Measurements from ENCODE around the gene MB.
A peak's percentile ranks its signal among the peaks of the same experiment; 100 is the strongest.

MB gene

DNA sequence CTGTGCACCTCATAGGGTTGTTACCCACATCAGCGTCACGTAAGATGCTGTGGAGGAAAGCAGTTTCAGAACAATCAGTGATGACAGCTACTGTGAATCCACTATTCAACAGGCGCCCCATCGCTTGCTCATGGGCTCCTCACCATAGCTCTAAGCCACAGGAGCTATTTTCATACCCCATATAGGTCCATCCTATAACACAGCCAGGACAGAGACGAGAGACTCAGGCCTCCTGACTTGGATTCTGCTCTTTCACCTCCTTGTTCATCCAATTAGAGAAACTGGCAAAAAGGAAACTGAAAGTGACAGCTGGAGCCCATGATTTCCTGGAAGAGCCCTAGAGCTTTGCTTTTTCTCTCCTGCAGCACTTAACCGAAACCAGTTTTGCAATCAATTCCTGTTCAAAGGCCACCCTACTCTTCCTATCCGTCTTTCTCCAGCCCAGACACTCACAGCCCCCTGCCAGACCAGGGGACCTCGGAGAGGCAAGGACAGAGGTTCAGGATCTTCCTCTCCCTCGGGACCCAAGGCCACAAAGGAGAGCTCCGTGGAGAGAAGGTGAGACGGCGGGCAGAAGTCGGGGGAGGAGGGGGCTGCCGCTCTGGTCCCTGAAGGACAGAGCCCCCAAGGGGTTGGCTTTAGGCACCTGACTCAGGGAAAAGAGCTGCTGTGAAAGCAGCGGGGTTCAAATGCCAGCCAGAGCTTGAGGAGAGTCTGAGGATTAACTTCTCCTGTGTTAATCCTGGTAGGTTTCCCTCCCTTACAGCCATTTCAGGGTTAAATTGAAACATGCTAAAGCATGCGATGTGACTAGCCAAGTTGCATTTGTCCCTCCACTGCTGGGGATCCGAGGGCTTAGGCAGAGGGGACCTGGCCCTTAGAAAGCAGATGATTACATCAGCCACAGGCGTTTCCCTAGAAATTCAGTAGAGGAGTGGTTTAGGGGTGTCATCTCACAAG, 31.2 kb upstream of the MB start, which contains the start of gene APOL6:
Gene APOL6 (plus strand): TSS at position 381 of the 960 bp plus-strand sequence. CDS start 7,980 bp downstream, outside the sequence.
- TF ChIP-seq, protein P1, sequence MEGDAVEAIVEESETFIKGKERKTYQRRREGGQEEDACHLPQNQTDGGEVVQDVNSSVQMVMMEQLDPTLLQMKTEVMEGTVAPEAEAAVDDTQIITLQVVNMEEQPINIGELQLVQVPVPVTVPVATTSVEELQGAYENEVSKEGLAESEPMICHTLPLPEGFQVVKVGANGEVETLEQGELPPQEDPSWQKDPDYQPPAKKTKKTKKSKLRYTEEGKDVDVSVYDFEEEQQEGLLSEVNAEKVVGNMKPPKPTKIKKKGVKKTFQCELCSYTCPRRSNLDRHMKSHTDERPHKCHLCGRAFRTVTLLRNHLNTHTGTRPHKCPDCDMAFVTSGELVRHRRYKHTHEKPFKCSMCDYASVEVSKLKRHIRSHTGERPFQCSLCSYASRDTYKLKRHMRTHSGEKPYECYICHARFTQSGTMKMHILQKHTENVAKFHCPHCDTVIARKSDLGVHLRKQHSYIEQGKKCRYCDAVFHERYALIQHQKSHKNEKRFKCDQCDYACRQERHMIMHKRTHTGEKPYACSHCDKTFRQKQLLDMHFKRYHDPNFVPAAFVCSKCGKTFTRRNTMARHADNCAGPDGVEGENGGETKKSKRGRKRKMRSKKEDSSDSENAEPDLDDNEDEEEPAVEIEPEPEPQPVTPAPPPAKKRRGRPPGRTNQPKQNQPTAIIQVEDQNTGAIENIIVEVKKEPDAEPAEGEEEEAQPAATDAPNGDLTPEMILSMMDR (conservative IDR thresholded peaks at IDR 0.05; ENCODE audit: low read depth, low read length): no peak
- DNase-seq (ENCODE audit: low read depth): peak; percentile 90
- peak within 1 kb of the TSS; percentile 80 for H3K4me3 ChIP-seq (ENCODE audit: low read depth, low read length)

DNA sequence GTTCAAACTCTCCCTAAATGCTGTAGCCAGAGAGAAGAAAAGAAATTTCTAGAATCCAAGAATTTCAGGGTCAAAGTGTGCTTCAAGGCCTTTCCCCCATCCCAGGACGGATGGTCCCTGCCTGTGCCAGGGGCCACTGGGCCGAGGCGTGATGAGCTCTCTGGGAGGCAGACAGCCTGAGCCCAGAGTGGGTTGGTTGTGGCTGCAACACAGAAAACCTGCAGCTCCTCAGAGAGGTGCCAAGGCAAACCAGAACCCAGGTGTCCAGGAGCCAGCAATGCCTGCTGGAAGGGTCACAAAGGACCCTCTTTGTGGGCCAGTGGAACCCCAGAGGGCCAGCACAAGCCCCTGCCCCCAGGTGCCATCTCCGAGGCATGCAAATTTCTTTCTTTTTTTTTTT, 28.5 kb upstream of the MB start:
- no peak overlapping the region for H3K4me3 ChIP-seq (ENCODE audit: low read depth, low read length)
- no peak for DNase-seq (ENCODE audit: low read depth)
- TF ChIP-seq, protein P1 (conservative IDR thresholded peaks at IDR 0.05; ENCODE audit: low read depth, low read length): no peak

DNA sequence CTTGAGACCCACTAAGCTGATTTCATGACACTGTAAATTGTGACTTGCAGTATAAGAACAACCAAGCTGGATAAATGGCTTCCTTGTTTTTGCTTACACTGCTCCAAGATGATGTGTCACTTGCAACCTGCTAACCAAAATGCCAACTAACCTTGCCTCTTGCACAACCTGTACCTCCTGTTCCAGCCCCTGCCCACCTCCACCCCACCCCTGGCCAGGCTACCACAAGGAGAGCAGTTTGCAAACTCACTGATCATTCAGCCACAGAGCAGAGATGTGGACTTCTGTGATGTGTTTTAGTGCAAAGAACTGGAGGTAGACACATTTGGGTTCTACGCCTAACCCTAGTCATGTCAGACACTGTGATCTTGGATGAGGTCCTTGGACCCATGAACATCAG, 26.9 kb upstream of the MB start:
- no peak overlapping the region for H3K4me3 ChIP-seq (ENCODE audit: low read depth, low read length)
- TF ChIP-seq, protein P1 (conservative IDR thresholded peaks at IDR 0.05; ENCODE audit: low read depth, low read length): no peak
- DNase-seq (ENCODE audit: low read depth): no peak

DNA sequence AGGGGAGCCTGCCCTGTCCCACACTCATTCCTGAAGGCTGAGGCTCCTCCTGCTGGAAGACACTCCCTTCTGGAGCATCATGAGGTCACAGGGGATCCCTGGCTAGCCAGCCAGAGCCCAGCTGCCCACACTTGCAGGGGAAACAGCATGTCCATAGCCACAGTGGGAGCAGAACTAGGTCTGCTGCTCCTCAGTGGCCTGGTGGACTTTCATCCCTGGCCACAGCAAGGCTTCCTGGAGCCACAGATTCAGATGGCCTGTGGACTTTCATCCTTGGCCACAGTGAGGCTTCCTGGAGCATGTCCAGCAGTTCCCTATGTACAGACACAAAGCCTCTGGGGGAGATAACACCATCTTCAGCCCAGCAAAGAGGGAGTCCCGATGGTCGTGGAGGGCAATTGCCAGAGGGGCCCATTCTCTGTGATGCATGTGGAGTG, 25.2 kb upstream of the MB start:
- no peak for DNase-seq (ENCODE audit: low read depth)
- TF ChIP-seq, protein P1 (conservative IDR thresholded peaks at IDR 0.05; ENCODE audit: low read depth, low read length): no peak
- no peak overlapping the region for H3K4me3 ChIP-seq (ENCODE audit: low read depth, low read length)

- TF ChIP-seq, protein P1 (conservative IDR thresholded peaks at IDR 0.05; ENCODE audit: low read depth, low read length): no peak
- no peak overlapping the region for H3K4me3 ChIP-seq (ENCODE audit: low read depth, low read length)
- no peak for DNase-seq (ENCODE audit: low read depth)
Measured at GRCh38 chr22:35641494-35642120, 24.5 kb upstream of the MB start.

DNA sequence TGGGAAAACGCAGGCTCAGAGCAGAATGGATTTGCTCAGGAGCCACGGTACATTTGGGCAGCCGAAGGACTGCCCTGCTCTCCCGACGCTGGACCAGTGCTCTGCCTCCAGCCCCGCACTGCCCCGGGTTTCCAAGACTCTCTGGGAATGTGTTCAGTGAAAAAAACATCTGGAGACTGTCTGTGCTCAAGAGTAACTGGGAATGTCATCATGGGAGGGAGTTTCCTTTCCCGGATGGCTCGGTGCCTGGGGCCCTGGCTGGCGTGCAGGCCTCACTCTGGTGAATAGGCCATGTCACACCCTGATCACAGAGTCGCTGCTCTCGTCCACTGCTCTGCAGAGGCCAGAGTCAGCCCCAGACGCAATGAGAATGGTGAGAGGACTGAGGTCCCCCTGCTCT, 21.3 kb upstream of the MB start:
- TF ChIP-seq, protein P1 (conservative IDR thresholded peaks at IDR 0.05; ENCODE audit: low read depth, low read length): no peak
- H3K4me3 ChIP-seq (ENCODE audit: low read depth, low read length): no peak overlapping the region
- peak; percentile 24 for DNase-seq (ENCODE audit: low read depth)

All from choroid plexus epithelial cell (primary cell).